EL (cell line): ENCODE measurements around the gene MRPL36.
A peak's percentile ranks its signal among the peaks of the same experiment; 100 is the strongest.

Experiments used
- DNase-seq: peaks from one replicate; pipeline ENCODE4 v3.0.0-alpha.2; 2016

Gene MRPL36

DNA sequence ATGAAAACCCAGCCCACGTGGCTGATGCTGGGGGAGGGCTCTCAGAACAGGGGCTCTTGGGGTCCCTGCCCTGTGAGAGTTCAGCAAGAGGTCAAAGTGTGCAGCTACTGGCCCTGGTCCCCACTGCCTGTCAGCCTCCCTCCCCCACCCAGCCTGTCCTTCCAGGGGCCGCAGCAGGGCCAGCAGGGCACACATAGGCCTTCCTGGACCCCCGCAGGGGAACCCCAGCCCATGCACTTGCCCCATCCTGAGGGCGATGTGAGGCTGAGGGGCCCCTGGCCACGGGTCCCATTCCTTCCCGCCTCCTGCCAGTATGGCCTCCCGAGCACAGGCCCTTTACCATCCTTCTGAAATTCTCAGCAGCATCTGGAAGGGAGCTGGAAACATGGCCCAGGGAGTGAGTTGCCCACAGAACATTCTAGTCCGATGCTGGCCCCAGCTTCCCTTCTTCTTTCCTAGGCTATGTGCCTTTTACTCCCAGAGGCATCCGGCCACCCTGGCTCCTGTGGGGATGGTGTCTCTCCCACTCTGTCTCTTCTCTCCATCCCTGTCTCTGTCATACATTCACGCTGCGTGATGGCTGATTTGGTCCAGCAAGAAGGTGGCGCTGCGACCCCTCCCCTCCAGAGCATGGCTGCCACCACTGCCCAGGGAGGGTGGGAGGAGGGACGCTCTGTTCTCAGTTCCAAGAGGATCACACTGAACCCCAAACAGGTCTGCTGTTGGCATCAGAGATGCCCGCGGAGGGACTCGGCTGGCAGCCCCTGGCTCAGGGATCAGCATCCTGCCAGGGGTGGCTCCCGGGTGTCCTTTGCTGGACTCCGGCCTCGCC lies 19.6 kb downstream of the MRPL36 start:
- no peak for DNase-seq

DNA sequence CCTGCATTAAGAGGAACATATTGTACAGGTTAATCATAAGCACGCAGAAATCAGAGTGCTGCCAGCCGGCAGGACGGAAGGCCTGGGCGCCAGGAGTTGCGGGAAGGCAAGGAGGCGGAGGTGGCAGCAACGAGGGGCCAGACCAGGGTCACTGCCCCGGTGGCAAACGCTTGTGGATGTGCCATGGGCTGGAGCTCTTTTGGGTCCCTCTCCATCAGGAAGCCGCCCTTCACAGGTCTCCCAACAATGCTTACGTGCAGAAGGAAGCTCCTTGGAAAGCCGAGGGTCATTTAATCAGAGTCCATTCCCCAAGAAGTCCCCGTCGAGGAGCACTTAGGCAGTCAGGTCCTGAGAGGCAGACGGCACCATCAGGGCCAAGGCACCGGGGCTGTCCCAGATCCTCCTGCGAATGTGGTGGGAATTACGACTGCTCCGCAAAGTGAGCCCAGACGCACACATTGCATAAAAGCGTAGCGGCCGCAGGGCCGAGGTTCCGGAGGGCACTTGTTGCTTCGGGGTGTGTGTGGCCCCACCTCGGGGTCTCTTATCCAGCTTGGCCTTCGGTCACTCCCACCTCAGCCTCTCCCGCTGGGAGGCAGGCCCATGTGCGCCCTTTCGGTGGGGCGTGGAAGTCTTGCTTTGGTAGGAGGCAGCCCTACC lies 20.5 kb downstream of the MRPL36 start:
- no peak for DNase-seq

DNA sequence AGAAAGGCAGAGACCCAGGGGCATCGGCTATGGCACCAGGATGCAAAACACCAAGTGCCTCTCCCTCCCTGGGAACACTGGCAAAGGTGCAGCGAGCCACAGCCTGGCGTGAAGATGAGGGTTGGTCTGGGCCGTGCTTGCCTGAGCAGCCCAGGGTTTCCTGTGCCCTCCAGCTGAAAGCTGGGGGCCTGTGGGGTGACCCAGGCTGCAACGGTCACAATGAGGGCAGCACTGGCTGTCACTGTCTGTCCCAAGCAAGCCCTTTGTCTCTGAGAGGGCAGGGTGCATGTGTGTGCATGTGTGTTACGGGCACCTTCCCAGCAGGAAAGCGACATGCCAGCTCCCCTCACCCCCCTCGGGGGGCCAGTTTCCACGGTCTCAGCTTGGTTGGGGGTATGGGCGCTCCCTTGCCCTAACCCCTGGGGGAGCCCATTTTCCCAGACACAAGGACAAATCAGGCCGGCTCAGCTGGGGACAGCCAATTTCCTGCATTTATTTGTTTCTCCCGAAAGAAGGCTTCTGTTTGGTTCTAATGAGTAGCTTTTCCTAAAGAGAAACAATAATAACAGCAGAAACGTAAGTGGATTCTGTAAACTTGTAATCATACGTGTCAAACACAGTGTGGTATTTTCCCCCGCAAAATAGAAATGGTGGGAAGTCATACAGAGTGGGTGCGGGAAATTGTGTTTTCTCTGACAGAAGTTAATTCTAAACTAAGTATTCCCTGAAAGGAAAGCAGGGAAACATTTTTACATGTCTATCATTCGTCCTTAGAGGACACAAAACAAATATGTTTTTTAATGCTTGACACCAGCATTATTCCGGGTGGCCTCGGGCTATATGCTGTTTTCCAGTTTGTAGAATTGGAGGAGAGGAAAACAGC lies 21.3 kb downstream of the MRPL36 start:
- DNase-seq = no peak

DNA sequence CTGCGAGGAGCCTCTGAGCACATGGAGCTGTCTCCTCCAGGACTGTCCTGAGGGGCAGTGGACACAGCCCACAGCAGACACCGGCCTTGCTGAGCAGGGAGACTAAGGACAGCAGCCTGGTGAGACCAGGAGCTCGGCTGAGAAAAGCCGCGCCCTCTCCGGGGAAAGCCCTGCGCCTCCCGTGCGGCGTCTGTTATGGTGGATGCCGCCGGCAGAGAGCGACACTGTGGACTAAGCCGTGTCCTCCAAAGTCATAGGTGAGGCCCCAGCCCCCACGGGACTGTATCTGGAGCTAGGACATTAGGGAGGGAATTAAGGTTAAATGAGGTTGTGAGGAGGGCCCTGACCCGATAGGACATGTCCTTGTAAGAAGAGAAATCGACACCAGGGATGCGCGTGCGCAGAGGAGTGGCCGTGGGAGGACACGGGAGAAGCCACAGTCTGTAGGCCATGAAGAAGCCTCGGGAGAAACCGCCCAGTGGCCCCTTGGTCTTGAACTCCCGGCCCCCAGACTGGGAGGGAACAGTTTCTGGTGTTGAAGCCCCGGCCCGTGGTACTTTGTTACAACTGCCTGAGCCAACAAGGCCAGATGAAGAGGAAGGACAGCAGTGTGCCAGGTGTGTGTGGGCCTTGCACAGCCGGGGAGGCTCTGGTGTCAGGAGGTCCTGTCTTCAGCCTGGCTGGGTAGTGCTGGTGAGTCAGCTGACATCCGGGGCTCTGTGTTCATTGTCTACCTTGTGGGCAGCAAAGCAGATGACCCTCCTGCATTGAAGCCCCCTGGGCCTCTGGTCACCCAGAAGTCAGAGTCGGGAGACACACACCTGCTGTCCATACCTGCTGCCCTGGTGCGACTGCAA lies 22.1 kb downstream of the MRPL36 start:
- DNase-seq = no peak

DNA sequence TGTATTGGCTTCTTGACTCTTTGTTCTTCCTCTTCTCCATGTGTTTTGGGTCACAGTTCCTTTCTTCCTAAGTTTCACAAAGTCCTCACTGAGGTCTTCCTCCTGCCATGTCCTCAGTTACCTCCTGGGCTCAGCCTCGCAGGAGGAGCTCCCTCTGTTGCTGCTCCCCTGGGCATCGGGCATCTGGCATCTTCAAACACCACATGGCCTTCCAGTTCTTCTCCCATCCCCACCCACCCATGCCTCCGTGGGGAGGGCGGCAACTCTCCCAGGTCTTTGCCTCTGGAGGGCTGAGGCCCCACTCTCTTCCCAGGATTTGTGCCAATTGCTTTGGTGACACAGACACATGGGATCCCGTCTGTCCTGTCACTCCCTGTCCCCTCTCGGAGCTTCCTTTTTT lies 22.8 kb downstream of the MRPL36 start:
- DNase-seq = no peak

DNA sequence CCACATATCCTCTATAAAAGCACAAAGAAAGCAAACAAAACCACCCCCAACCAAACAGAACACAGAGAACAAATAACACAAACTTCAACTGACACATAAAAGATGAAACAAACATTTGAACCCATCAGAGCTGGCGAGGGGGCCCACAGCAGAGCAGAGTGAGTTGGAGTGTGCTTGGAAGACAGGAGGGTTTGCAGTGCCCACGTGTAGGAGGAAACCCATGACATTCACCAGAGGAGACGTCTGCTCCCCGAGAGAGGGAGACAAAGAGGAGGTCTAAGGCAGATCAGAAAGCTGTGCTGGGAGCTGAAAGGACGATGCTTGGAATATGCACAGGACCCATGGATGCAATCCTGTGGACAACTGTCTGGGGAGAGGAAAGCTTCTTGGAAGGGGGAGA lies 27.0 kb downstream of the MRPL36 start:
- peak; percentile 51 for DNase-seq

DNA sequence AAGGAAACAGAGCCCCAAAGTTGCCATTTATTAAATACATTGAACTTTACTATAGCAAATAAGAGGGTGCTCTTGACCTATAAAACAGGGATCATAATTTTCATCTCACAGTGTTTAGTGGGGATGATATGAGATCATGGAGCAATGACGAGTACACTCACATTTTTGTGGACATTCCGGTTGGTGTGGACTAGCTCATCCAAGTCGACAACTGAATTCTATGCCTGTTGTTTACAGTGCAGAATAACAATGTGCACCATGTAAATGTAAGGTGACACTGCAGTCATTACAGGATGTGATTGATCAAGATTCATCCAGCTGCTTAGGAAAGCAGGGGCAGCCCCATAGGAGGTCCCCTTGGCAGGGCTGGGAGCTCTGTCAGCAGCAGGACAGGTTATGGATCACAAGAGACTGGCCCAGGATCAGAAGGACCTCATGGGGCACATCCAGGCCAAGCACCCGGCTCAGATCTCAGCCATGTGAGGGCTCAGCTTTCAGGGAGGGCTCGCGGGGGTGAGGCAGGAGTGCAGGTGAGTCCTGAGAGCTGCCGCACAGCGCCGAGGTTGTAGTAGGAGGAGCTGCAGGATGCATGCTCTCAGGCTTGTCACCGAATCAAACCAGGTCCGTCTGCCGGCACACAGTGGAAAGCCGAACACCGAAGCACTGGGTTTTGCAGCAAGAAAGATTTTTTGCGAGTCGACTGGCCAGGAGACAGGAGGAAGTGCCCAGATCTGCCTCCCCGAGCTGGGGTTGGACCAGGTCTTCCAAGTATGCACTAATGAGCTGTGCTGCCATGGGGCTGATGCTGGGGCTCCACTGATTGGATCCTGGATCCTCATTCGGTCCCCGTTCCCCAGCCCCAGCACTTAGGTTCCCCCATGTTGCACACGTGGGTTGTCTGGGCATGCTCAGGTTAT lies 28.2 kb downstream of the MRPL36 start:
- DNase-seq = no peak

DNA sequence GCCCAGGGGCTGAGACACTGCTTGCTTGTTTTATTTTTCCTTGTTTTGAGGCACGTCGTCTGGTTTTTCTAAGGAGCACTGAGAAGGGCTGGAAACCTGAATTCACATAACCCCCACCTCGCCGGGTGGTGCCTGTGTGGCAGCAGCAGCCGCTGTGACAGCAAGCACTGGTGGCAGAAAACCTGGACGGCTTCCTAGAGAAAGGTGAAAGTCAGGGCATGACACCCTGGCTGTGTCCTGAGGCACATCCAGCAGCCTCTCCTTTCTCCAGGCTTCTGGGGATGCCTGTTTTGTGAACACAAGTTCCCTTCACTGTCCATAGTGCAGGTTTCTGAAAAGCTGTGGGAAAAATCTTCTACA lies 29.2 kb downstream of the MRPL36 start:
- no peak for DNase-seq

DNA sequence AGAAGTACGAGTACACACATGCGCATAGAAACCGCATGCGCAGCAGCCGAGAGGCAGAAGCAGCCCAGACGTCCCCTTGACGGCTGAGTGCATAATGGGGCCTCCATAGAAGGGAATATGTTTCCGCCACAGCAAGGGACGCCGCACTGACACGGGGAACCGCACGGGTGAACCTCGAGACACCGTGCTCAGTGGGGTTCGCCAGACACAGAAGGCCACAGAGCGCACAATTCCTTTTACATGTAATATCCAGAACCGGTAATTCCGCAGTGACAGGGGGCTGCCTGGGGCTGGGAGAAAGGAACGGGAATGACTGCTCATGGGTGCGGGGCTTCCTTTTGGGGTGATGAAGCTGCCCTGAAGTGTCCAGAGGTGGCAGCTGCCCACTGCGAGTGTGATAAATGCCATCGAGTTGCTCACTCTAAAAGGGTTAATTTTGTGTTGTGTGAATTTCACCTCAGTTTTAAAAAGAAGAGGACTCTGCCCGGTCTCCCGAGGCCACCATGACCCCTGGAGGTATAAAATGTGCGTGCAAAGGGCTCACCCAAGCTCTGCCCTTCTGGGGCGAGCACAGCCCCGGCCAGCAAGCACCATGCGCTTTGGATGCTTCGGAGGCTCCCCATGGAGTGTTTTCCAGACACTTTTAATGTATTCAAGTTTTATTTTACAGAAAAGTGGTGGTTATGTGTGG lies 29.7 kb downstream of the MRPL36 start:
- no peak for DNase-seq

DNA sequence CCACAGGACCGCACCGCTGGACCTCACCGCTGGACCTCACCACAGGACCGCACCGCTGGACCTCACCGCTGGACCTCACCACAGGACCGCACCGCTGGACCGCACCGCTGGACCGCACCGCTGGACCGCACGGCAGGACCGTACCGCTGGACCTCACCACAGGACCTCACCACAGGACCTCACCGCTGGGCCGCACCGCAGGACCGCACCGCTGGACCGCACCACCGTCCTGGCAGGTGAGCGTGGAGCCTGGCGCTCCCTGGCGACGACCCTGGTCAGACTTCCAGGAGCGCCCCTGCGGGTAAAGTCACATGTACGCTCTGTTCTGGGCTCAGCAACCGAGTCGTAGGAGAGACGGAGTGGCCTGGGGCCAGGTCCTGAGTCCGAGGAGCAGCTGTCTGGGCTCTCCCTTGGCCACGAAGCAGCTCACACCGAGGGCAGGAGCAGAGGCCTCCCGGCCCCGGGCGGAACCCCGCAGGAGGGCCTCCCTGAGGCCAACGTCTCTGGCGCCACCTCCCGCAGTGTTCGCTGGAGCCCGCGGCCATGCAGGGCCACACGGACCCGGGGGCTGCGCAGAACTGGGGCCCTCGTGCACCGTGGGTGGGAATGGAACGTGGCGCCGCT lies 30.5 kb downstream of the MRPL36 start:
- DNase-seq = no peak

DNA sequence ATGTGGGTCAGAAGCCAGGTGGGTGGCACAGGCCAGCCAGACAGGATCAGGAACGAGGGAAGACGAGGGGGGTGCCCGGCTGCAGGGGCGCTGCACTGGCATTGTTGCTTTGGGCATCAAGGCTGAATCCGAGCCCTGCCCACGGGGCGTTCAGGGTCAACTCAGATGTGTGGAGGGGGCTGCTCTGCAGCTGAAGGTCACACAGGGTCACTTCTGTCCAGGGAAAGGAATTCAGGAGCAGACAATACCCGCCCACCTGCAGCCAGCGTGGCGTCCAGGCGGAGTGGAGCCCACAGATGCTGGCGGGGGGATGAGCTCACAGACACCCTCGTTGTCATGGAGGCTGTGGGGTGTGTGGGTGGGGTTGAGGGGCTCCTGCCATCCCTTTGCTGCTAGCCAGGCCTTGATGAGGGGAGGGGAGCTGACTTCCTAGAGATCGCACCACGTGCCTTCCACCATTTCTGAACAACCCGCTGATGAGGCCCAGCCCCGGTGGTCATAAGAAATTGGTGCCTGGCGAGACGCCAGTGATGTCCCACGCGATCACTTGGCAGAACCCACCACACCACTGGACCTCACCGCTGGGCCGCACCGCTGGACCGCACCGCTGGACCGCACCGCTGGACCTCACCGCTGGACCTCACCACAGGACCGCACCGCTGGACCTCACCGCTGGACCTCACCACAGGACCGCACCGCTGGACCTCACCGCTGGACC lies 31.2 kb downstream of the MRPL36 start:
- DNase-seq = no peak

DNA sequence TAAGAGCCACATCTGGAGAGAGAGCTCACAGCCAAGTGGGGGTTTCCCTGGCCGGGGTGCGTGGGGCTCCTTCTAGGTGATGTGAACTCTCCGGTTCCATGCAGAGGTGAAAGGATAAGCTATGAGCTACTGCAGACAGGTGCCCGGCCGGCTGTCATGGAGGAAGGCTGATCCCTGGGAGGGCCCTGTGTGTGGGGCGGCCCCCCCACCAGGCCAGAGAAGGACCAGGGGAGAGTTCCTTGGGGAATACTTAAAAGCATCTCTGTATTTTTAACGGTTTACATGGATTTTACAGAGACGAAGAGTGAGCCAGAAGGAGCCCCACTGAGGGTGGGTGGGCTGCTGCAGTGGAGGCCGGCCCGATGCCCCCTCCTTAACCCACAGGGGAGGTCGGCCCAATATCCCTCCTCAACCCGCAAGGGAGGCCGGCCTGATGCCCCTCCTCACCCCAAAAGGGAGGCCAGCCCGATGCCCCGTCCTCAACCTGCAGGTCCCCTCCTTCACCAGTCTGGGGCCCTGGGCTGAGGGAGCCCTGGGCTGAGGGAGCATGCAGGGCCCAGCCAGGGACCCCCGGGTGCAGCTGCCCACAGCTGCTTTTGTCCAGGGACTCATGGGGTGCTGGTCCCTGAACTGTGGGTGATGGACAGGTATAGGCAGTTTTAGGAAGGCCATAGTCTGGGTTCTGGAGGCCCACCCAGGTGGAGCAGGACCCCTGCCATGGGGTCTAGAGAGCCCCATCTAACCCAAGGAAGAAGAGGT lies 31.9 kb downstream of the MRPL36 start:
- no peak for DNase-seq

DNA sequence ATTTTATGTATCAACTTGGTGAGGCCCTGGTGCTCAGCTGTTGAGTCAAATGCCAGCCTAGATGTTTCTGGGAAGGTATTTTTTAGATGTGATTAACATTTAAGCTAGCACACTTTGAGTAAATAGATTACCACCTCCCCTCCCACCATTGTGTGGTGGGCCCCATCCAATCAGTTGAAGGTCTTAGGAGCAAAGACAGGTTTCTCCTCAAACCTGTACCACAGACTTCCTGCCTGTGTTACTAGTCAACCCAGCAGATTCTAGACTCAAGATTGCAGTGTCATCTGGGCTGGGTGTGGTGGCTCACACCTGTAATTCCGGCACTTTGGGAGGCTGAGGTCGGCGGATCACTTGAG lies 33.8 kb downstream of the MRPL36 start:
- no peak for DNase-seq

DNA sequence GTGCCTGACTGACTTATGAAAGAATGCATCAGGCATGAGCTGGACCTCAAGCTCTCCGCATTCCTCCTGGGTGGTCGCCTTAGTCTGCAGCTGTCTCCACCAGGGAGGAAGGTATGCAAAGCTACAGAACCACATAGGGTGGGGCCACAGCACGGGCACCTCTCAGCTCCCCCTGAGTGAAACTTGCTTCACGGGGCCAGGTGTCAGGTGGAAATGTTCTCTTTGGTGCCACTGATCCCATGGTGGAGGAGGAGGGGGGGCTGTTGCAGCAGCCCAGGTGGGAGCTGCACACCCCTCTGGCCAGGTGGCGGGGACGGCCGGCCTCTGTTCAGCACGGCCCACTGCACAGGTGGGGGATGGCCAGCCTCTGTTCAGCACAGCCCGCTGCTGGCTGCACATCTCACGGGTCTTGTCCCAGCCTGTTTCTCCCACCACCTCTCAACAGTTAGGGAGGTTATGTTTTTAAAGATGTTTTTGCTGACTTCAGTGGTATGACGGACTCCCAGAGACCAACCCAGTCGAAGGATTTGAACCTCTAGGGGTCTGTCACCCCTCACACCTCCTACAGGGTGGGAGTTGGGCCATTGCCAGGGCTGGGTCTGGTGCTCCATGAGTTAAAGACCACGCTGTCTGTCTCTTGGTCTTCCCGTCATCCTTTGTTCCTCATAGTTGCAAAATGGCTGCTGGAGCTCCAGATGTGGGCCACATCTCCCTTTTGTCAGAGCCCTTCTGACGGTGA lies 34.3 kb downstream of the MRPL36 start:
- DNase-seq = no peak

DNA sequence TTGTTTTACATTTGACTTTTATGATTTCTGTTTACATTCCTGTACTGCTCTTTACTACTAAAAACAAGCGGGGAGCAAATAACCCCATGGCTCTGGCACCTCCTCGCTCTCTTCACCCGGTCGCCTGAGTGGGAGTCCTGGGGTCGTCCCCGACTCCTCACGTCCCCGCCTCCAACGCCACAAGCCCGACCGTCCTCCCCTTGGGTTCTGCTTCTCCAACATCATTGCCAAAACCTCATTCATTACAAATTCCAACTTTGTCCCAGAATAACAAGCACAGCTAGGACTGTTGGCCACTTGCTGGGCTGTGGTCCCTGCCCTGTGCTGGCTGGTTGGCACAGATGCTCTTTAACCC lies 35.1 kb downstream of the MRPL36 start:
- DNase-seq = no peak

DNA sequence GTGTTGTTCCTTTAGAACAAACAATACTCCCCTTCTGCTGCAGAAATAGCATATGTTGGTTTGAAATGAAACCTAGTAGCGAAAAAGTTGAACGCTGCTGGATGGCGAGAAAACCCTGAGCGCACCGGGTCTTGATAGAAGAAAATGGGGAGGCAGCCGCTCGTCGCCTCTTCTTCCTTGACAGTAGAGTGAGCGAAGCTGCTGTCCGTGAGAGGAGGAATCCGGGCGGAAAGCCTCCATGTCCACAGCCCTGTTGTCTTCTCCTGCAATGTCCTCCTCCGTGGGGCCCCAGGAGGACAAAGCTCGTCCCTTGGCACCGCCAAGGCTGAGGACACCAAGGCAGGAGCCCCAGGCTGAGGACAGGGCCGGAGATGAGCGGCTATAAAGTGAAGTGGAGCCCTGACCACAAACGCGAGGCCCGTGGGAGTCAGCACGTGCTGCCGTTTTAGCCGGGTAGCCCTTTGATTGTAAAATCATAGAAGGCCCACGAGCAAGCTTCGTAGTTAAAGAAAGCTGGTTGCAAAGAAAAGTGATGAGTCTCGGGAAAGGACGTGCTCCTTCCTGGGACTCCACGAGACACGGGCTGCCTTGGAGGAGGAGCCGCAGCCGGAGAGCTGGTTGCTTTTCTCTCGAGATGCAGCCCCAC lies 35.6 kb downstream of the MRPL36 start:
- peak; percentile 43 for DNase-seq

DNA sequence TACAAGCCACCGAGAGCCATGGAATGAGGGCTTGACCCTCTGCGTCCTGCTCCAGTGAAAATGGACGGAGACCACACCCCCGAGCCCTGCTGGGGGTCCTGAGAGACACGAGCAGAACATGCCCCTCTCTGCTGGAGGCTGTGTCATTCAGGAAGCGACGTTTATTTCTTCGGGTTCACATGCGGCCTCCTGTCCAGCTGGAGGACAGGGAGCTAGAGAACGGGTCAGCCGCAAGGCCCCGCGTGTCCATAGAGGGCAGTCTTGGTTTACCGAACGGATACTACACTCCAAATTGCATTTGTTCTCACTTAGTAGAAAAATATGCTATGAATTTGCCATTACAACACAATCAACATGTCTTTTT lies 36.1 kb downstream of the MRPL36 start:
- peak; percentile 75 for DNase-seq
